Activated CD8-positive, alpha-beta T cell treated with anti-CD3 and anti-CD28 coated beads, Interleukin-2, amount 10 ng/mL, durations not matched to agents 7 days and 5 days (primary cell): ENCODE data around the gene CAMK2N2. TPM values are rescaled to one million over a fixed set of nuclear protein-coding genes. Genes with fewer than 3 reads are reported as not detected.

Source experiments
- ATAC-seq: fragments of 150-1000 bp; cut with Tn5 transposase; one replicate; pipeline ENCODE4 v1.10.0; 2021; ENCODE audit warnings: moderate library complexity
- CTCF ChIA-PET: fragments of 350-600 bp; sonication (Branson Sonifier 250); formaldehyde crosslinking; loops from one replicate; lab custom pipeline; 2021; ENCODE audit warnings: antibody characterized with exemption; lab: Charles Lee
- POLR2A ChIA-PET: fragments of 350-600 bp; sonication (Branson Sonifier 250); formaldehyde crosslinking; loops from one replicate; lab custom pipeline; 2021; ENCODE audit warnings: antibody characterized with exemption; lab: Charles Lee
- DNase-seq: peaks from one replicate; pipeline ENCODE4 v3.0.0-alpha.2; 2020
- H3K27ac Mint-ChIP-seq: one replicate; pipeline ENCODE4 v1.8.0; 2021; ENCODE audit warnings: mild to moderate bottlenecking, mixed read lengths
- H3K27me3 Mint-ChIP-seq: one replicate; pipeline ENCODE4 v1.8.0; 2021; ENCODE audit warnings: low read depth, mixed read lengths
- H3K36me3 Mint-ChIP-seq: one replicate; pipeline ENCODE4 v1.8.0; 2021; ENCODE audit warnings: low read depth, mixed read lengths
- H3K4me1 Mint-ChIP-seq: one replicate; pipeline ENCODE4 v1.8.0; 2021; ENCODE audit warnings: low read depth, mixed read lengths
- H3K4me3 Mint-ChIP-seq: one replicate; pipeline ENCODE4 v1.8.0; 2021; ENCODE audit warnings: mild to moderate bottlenecking, mixed read lengths
- H3K9me3 Mint-ChIP-seq: one replicate; pipeline ENCODE4 v1.8.0; 2022; ENCODE audit warnings: mixed read lengths; ENCODE audit not compliant: insufficient read depth
- total RNA-seq, 2 experiments: library from RNA; stranded (reverse); gene quantifications; one replicate each; pipeline ENCODE4 v1.2.3, GENCODE V29; 2021

CAMK2N2 gene
- total RNA-seq, 2 experiments from 2014 or later: not detected

GRCh38 chr3:184291738-184292445 is 30.5 kb upstream of the CAMK2N2 start:
- Mint-ChIP-seq H3K27ac (no peak overlapping the region), H3K27me3 (peaks cover 10% of the 10 kb centered on the region), H3K4me1 (peaks cover 2% of the 10 kb centered on the region), H3K4me3 (no peak overlapping the region), H3K36me3 (no peaks in the 10 kb centered on the region), H3K9me3 (no peaks in the 10 kb centered on the region)
- ChIA-PET POLR2A (no interaction called here), CTCF (interaction anchor here (1.3 to 4.1 kb wide), 2 partner anchors 39 to 65 kb away, joined by 3 to 33 read pairs; no protein-coding TSS in a partner anchor)
- no peak for DNase-seq
- no peak for ATAC-seq

GRCh38 chr3:184291044-184291737 is 29.8 kb upstream of the CAMK2N2 start:
- H3K27ac Mint-ChIP-seq: no peak overlapping the region
- H3K36me3 Mint-ChIP-seq: no peaks in the 10 kb centered on the region
- H3K4me1 Mint-ChIP-seq: peaks cover 2% of the 10 kb centered on the region
- no peak for DNase-seq
- ATAC-seq: no peak
- H3K4me3 Mint-ChIP-seq: no peak overlapping the region
- CTCF ChIA-PET: interaction anchor here (1.3 to 4.1 kb wide), 3 partner anchors 38 to 64 kb away, joined by 3 to 33 read pairs (median 3); no protein-coding TSS in a partner anchor
- H3K27me3 Mint-ChIP-seq: peaks cover 11% of the 10 kb centered on the region
- no peaks in the 10 kb centered on the region for H3K9me3 Mint-ChIP-seq
- POLR2A ChIA-PET: no interaction called here

GRCh38 chr3:184290331-184290730 is 29.0 kb upstream of the CAMK2N2 start:
- Mint-ChIP-seq H3K4me1 (peaks cover 2% of the 10 kb centered on the region), H3K36me3 (no peaks in the 10 kb centered on the region), H3K27ac (no peak overlapping the region), H3K9me3 (no peaks in the 10 kb centered on the region), H3K4me3 (no peak overlapping the region), H3K27me3 (peaks cover 14% of the 10 kb centered on the region)
- ATAC-seq (no peak), DNase-seq (no peak)
- POLR2A ChIA-PET: no interaction called here
- CTCF ChIA-PET: interaction anchor here (1.2 to 4.1 kb wide), 3 partner anchors 28 to 63 kb away, joined by 3 to 33 read pairs (median 3); no protein-coding TSS in a partner anchor

- no peaks in the 10 kb centered on the region for H3K9me3 Mint-ChIP-seq
- DNase-seq (peak; percentile 77), ATAC-seq (peak; percentile 77)
- no peaks in the 10 kb centered on the region for H3K36me3 Mint-ChIP-seq
- peaks cover 2% of the 10 kb centered on the region for H3K4me1 Mint-ChIP-seq
- no peak overlapping the region for H3K27ac Mint-ChIP-seq
- POLR2A ChIA-PET: no interaction called here
- H3K27me3 Mint-ChIP-seq: peaks cover 8% of the 10 kb centered on the region
- no peak overlapping the region for H3K4me3 Mint-ChIP-seq
- CTCF ChIA-PET: interaction anchor here (1.0 to 4.1 kb wide), 9 partner anchors 27 to 405 kb away, joined by 3 to 33 read pairs (median 3); partner anchors contain the start of genes EEF1AKMT4 and PARL
Measured at GRCh38 chr3:184289426-184289938, 28.1 kb upstream of the CAMK2N2 start.

DNA sequence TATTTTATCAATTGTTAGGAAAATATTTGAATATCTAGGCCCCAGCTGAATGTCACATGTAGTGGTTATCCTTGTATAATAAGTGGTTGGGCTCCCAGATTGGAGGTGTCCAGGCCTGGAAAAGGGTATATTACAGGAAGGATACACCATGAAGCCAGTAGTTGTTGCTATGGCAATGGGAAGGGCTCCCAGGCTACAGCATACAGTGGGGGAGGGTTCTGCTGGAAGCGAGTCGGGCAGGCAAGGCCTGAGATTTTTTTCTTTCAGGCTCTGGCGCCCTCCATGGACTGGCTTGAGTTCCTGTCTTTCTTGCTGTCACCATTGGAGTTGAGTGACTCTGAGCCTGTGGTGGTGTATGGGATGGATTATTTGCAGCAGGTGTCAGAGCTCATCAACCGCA is 23.3 kb upstream of the CAMK2N2 start:
- peaks cover 9% of the 10 kb centered on the region for H3K27me3 Mint-ChIP-seq
- POLR2A ChIA-PET: no interaction called here

DNA sequence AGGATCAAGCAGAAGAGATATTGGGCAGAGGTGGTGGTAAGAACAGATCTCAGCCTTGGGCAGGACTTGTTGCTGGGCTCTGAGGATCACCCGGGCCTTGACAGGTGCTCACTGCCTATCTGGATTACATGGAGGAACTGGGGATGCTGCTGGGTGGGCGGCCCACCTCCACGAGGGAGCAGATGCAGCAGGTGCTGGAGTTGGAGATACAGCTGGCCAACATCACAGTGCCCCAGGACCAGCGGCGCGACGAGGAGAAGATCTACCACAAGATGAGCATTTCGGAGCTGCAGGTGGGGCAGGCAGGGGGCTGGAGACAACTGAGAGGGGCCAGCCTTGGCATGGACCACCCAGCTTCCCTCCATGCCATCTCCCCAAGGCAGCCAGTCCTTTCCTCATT is 22.3 kb upstream of the CAMK2N2 start:
- POLR2A ChIA-PET: no interaction called here
- H3K4me1 Mint-ChIP-seq: no peaks in the 10 kb centered on the region
- H3K27me3 Mint-ChIP-seq: peaks cover 13% of the 10 kb centered on the region
- CTCF ChIA-PET: no interaction called here
- ATAC-seq (no peak), DNase-seq (no peak)
- no peaks in the 10 kb centered on the region for H3K9me3 Mint-ChIP-seq
- H3K36me3 Mint-ChIP-seq: no peaks in the 10 kb centered on the region
- H3K4me3 Mint-ChIP-seq: no peak overlapping the region
- H3K27ac Mint-ChIP-seq: no peak overlapping the region

More for the DNA sequence above, 23.3 kb upstream of the CAMK2N2 start:
- Mint-ChIP-seq H3K4me3 (no peak overlapping the region), H3K4me1 (peaks cover 2% of the 10 kb centered on the region), H3K9me3 (no peaks in the 10 kb centered on the region), H3K27ac (no peak overlapping the region), H3K36me3 (no peaks in the 10 kb centered on the region)
- ATAC-seq (no peak), DNase-seq (peak; percentile 43)
- CTCF ChIA-PET: interaction anchor here (0.7 to 0.9 kb wide), 3 partner anchors 57 to 389 kb away, joined by 3 to 6 read pairs (median 3); no protein-coding TSS in a partner anchor

DNA sequence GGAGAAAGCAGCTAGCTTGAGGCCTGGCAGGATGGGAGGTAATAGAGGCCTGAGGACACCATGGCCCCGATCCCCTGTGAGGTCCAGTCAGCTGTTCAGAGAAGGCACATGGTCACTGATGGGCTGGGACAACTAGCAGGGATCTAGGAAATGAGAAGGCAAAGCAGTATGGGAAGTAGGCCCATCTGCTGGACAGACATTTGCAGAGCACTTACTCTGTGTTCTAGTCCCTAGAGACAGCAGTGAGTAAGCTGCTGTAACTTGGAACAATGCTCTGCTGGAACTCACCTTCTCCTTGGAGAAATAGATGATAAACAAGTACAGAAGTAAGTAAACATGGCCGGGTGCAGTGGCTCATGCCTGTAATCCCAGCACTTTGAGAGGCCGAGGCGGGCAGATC is 21.6 kb upstream of the CAMK2N2 start:
- ATAC-seq (no peak), DNase-seq (no peak)
- H3K4me1 Mint-ChIP-seq: no peaks in the 10 kb centered on the region
- no peaks in the 10 kb centered on the region for H3K9me3 Mint-ChIP-seq
- H3K27me3 Mint-ChIP-seq: peaks cover 14% of the 10 kb centered on the region
- no peaks in the 10 kb centered on the region for H3K36me3 Mint-ChIP-seq
- no peak overlapping the region for H3K4me3 Mint-ChIP-seq
- H3K27ac Mint-ChIP-seq: no peak overlapping the region
- CTCF ChIA-PET: interaction anchor here (0.7 kb wide), 1 partner anchor 56 kb away, joined by 3 read pairs; no protein-coding TSS in a partner anchor
- POLR2A ChIA-PET: no interaction called here

GRCh38 chr3:184277366-184277765 is 16.0 kb upstream of the CAMK2N2 start:
- CTCF ChIA-PET: no interaction called here
- ATAC-seq (peak; percentile 15), DNase-seq (no peak)
- H3K9me3 Mint-ChIP-seq: no peaks in the 10 kb centered on the region
- no peak overlapping the region for H3K4me3 Mint-ChIP-seq
- no peak overlapping the region for H3K27ac Mint-ChIP-seq
- POLR2A ChIA-PET: no interaction called here
- no peaks in the 10 kb centered on the region for H3K4me1 Mint-ChIP-seq
- H3K27me3 Mint-ChIP-seq: peaks cover 36% of the 10 kb centered on the region
- H3K36me3 Mint-ChIP-seq: no peaks in the 10 kb centered on the region

DNA sequence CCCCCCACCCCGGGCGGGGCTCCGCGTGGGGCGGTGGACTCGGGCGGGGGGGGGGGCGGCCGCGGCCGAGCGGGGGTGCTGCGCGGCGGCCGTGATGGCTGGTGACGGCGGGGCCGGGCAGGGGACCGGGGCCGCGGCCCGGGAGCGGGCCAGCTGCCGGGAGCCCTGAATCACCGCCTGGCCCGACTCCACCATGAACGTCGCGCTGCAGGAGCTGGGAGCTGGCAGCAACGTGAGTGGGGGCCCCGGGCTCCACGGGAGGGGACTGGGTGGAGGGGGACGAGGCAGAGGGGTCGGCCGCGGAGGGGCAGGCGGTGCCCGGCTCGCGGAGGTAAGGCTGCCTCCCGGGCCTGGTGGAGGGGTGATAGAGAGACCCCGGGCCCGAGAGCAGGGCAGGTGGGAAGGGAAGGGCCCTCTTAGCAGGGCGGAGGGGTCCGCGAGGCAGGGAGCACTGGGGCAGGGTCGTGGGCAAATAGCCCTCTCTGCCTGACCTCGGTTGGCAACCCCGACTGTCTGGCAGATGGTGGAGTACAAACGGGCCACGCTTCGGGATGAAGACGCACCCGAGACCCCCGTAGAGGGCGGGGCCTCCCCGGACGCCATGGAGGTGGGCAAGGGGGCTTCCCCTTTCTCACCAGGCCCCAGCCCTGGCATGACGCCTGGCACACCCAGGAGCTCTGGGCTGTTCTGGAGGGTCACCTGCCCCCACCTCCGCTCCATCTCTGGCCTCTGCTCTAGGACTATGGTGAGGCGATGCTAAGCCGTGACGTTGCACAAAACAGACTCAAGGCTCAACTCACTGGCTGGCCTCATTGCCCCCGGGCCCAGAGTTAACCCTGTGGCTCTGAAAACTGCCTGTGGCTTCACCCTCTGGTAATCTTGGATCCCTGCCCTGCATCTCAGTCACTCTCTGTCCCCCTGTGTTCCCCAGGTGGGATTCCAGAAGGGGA is 14.9 kb upstream of the CAMK2N2 start, which contains the start of gene ECE2:
Gene ECE2 (plus strand): TSS at position 62 of the 950 bp plus-strand sequence. CDS start 132 bp downstream, at position 194.
- no peaks in the 10 kb centered on the region for H3K4me1 Mint-ChIP-seq
- ChIA-PET POLR2A (no interaction called here), CTCF (no interaction called here)
- H3K4me3 Mint-ChIP-seq: no peak within 1 kb of the TSS
- no peak within 1 kb of the TSS for H3K27ac Mint-ChIP-seq
- H3K27me3 Mint-ChIP-seq: peaks cover 42% of the 10 kb centered on the region
- no peak for ATAC-seq
- H3K36me3 Mint-ChIP-seq: no peaks in the 10 kb centered on the region
- H3K9me3 Mint-ChIP-seq: no peaks in the 10 kb centered on the region
- DNase-seq: no peak

- DNase-seq (no peak), ATAC-seq (no peak)
- no peaks in the 10 kb centered on the region for H3K4me1 Mint-ChIP-seq
- no peak overlapping the region for H3K27ac Mint-ChIP-seq
- H3K9me3 Mint-ChIP-seq: no peaks in the 10 kb centered on the region
- no peak overlapping the region for H3K4me3 Mint-ChIP-seq
- ChIA-PET POLR2A (no interaction called here), CTCF (no interaction called here)
- H3K36me3 Mint-ChIP-seq: no peaks in the 10 kb centered on the region
- H3K27me3 Mint-ChIP-seq: peaks cover 42% of the 10 kb centered on the region
Measured at GRCh38 chr3:184275381-184275701, 14.0 kb upstream of the CAMK2N2 start.

GRCh38 chr3:184272269-184272668 is 10.9 kb upstream of the CAMK2N2 start:
- Mint-ChIP-seq H3K27ac (no peak overlapping the region), H3K4me1 (no peaks in the 10 kb centered on the region), H3K36me3 (no peaks in the 10 kb centered on the region), H3K9me3 (no peaks in the 10 kb centered on the region), H3K4me3 (no peak overlapping the region), H3K27me3 (peaks cover 36% of the 10 kb centered on the region)
- POLR2A ChIA-PET: no interaction called here
- CTCF ChIA-PET: interaction anchor here (1.0 kb wide), 1 partner anchor 44 kb away, joined by 3 read pairs; no protein-coding TSS in a partner anchor
- DNase-seq (no peak), ATAC-seq (no peak)
